Activated T-cell treated with anti-CD3 and anti-CD28 coated beads for 4 hours (primary cell): Measurements from ENCODE around the gene BIRC7.
"Not testable (repeated sequence)": the region's sequence is repeated elsewhere in the genome, so short reads cannot be mapped to it uniquely, and the experiment has no call there.

ENCODE experiments used
- DNase-seq: peaks from one replicate; pipeline ENCODE4 v3.0.0-alpha.2; 2020

The BIRC7 gene

GRCh38 chr20:63208346-63208909, 27.3 kb upstream of the BIRC7 start:
- no peak for DNase-seq

GRCh38 chr20:63210011-63210605, 25.6 kb upstream of the BIRC7 start:
- no peak for DNase-seq

- DNase-seq: no peak
Observed at GRCh38 chr20:63212393-63212730, 23.3 kb upstream of the BIRC7 start.

DNA sequence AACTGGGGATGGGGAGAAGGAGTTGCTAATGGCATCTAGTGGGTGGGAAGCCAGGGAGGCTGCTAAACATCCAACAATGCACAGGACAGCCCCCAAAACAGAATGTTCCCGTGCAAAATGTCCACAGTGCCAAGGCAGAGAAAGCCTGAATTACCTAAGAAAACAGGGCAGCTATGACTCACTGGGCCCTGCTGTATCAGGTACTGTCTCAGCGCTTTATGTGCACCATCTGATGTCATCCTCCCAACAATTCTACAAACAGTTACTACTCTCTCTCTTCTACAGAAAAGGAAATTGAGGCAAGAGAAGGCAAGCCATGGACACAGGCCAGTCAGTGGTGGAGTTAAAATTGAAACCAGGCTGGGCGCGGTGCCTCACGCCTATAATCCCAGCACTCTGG, 22.9 kb upstream of the BIRC7 start:
- DNase-seq: no peak

- DNase-seq: no peak
Observed at GRCh38 chr20:63214514-63214913, 21.2 kb upstream of the BIRC7 start.

DNA sequence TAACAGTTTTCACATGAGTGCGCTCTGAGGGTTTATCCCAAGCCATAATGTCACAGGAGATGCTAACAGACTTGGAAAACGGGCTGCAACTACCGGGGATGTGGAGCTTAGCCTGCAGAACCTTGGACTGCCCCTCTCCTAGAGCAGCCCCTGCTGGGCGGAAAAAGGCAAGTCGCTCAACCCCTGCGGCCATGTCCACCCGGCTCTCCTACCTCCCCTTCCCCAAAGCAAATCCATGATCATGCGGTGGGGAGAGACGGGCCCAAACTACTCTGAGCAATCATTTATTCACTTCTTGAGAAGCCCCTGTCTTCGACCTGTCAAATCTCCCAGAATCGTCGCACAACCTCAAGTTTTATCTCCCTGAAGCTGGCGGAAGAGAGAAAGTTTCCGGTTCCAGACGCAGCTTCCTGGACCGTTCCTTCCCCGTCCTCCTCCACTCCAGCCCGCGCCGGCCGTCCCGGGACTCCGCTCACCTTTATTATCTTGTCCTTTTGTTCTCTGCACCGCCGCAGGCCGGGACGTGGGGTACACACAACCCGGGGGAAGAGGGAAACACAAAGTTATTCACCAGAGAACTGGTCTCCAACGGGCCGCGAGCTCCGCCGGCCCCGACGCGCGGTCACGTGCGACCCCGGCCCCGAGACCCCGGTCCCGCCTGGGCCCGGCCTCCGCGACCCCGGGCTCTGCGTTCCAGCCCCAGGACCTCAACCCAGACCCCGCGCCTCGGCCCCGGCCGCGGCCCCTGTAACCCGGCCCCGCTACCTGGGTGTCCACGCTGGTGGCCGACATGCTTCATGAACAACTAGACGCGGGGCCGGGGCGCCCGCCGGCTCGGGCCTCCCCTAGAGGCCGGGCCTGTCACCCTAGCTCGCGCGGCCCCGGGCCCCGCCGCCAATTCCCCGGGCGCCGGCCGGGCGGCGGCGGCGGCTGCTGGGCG, 20.3 kb upstream of the BIRC7 start:
- DNase-seq: no peak

- peak; percentile 87 for DNase-seq
Observed at GRCh38 chr20:63216041-63216848, 19.5 kb upstream of the BIRC7 start, which contains the start of gene YTHDF1. Gene YTHDF1, minus strand, starts transcription at chr20:63216131. Its CDS starts 239 bp downstream, at chr20:63215892.

DNA sequence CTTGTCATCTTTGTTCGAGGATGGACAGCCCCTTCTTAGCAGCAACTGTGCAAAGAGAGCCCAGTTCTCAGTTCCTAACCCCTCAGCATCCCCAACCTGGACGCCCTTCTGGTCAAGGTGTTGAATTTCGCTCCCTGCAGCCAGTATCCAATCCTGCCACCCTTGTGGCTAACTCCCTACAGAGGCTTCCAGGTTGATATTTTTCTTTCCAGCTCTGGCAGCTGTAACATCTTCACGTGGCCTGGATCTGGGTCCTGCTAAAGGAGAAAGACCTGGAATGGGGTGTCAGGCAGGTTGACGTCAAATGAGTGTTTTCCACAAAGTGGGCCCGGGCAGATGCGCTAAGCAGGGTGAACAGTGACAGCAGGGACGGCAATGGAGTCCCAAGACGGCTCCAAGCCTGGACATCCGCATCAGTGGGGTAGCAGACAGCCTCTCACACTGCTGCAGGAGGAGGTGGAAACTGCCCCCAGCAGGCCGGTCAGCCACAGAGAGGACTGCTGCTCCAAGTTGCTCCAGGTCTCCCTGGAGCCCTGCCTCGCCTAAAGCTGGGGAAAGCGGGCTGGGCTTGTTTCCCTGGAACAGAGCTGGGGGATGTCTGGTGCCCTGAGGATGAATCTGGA, 18.7 kb upstream of the BIRC7 start:
- no peak for DNase-seq

DNA sequence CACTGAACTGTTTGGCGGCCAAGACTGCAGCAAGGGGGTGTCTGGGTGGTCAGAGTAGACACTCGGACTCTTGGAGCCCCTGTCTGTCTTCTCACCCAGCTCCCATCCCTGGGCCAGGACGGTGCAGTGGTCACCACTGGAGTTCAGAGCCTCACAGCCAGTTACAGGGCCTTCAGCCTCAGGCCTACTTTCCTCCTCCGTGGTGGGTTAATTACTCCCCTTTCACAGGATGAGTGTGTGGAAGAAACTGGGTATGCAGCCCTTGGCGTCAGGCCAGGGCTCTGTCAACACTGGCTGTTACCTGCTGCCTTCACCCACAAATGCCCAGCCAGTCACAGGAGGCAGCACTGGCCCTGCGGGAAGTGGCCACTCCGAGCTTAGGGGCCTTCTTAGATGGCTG, 18.0 kb upstream of the BIRC7 start:
- no peak for DNase-seq

GRCh38 chr20:63218701-63219446, 16.8 kb upstream of the BIRC7 start:
- no peak for DNase-seq

DNA sequence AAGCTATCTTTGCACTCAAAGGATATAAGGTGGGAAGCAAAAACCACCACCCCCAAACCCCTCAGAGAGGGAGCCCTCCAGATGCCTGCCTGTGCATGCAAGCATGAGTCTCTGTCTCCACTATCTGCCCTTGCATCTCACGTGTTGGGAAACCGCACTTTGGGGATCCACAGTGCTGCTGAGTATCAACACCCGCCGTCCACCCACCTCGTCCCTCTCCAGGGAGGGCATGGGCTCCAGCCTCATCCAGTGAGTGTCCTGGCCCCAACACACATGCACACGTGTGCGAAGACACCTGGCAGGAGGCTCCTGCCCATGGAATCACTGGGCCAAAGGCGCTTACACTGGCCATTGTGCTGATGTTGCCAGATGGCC, 16.3 kb upstream of the BIRC7 start:
- DNase-seq: no peak

GRCh38 chr20:63219866-63220521, 15.7 kb upstream of the BIRC7 start:
- no peak for DNase-seq

GRCh38 chr20:63220696-63221399, 14.9 kb upstream of the BIRC7 start:
- no peak for DNase-seq

DNA sequence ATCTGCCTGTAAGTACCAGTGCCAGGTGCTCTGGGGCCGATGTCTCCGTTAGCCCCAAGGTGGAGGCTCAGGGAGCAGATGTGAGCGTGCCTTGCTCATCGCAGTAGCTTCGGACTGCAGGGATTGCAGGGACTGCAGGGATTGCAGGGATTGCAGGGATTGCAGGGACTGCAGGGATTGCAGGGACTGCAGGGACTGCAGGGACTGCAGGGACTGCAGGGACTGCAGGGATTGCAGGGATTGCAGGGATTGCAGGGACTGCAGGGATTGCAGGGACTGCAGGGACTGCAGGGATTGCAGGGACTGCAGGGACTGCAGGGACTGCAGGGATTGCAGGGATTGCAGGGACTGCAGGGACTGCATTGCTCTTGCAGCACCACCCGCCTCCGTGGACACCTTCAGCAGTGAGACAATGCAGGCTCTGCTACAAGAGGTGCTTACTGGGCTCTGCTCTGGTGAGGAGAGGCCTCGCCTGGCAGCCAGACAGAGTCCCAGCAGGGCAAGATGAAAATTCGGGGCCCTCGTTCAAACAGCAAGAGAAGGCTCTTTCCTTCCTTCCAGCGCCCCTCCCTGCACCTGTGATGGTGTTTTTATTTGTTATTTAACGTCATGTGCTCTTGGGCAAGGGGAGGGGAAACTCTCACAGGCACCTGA, 14.2 kb upstream of the BIRC7 start:
- not testable (repeated sequence) for DNase-seq

DNA sequence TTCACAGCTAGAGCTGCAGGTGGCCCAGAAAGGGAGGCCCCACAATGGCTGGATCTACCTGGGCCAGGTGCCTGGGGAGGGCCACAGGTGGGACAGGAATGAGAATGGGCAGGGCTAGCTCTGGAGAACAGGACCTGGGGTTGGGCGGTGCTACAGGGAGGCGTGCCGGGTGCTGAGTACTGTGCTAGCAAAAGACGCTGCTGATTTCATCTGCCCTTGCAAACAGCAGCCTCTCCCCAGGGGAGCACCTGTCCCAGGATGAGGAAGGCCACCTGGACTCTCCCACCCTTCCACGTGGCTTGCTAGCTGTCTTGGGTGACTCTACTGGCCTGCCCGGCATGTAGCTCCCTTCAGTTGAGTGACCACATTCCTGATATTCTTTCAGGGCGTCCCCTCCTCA, 13.2 kb upstream of the BIRC7 start:
- no peak for DNase-seq

DNA sequence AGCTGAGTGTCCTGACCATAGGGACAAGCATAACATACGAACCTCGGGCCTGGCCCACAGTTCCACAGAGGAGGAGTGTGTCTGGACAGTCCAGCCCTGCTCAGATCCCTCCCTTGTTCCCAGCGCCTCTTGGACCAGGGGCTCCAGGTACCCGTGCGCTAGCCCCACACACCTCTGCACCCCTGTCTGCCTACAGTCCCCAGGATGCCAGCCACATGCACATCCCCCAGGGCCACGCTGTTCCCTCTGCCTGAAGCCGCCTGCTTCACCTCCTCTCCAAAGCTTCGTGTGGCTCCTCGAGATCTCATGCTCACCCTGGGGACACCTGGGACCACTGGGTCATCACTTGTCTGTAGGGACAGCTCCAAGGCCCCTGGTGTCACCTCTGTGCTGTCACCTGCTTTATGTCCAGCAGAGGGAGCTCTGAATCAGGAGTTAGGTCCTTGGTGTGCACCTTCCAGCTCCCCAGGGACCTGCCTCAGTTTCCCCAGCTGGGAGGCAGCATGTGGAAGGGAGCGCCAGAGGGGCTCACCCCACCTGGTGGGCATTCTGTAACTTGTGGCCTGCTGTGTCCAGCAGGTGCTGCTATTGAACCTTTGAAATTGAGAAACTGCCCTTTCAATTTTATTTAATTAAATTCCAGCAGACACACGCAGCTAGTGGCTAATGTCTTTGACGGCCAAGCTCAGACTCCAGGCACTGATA, 12.4 kb upstream of the BIRC7 start:
- DNase-seq: peak; percentile 35

GRCh38 chr20:63223826-63224207, 11.9 kb upstream of the BIRC7 start:
- DNase-seq: no peak

- no peak for DNase-seq
Observed at GRCh38 chr20:63224412-63225081, 11.2 kb upstream of the BIRC7 start.

- no peak for DNase-seq
Observed at GRCh38 chr20:63225082-63225454, 10.6 kb upstream of the BIRC7 start.
